Panc1 (cell line): ENCODE data around the gene RETREG3. TPM values are rescaled to one million over a fixed set of nuclear protein-coding genes. Genes with fewer than 3 reads are reported as not detected.

Experiments used
- ATAC-seq: fragments of 200-7000 bp; cut with Tn5 transposase; 2 replicates; pipeline ENCODE4 v1.9.1; 2020; ENCODE audit warnings: mild to moderate bottlenecking, moderate library complexity
- BruUV-seq: library from RNA; stranded (reverse); fragments of 400-500 nt; replicated peaks from 2 replicates; lab custom pipeline; 2021; lab: Mats Ljungman, UMichigan
- CTCF ChIA-PET: fragments of 300-600 bp; sonication (Branson Sonifier 250); formaldehyde crosslinking; loops from one replicate; lab custom pipeline; 2022; ENCODE audit warnings: antibody characterized with exemption; lab: Charles Lee
- POLR2A ChIA-PET: fragments of 300-600 bp; sonication (Branson Sonifier 250); formaldehyde crosslinking; loops from one replicate; lab custom pipeline; 2022; ENCODE audit warnings: antibody characterized with exemption; lab: Charles Lee
- DNase-seq: peaks from one replicate; pipeline ENCODE4 v3.0.0-alpha.2; 2010; ENCODE audit warnings: low read depth, low spot score
- H3K27ac ChIP-seq: 2 replicates; pipeline ENCODE4 v1.5.1; 2011; ENCODE audit warnings: mild to moderate bottlenecking, low read length, inconsistent platforms
- H3K27me3 ChIP-seq: fragments of 200-500 bp; sonication (Bioruptor generic); 2 replicates; pipeline ENCODE4 v1.6.0; 2014; ENCODE audit warnings: low read length, inconsistent platforms; ENCODE audit not compliant: control insufficient read depth, insufficient read depth
- H3K36me3 ChIP-seq: fragments of 200-500 bp; sonication (Bioruptor generic); 2 replicates; pipeline ENCODE4 v1.5.1; 2014; ENCODE audit warnings: inconsistent platforms, mild to moderate bottlenecking, low read length, moderate library complexity; ENCODE audit not compliant: control insufficient read depth, insufficient read depth
- H3K4me1 ChIP-seq: 2 replicates; pipeline ENCODE4 v1.5.1; 2011; ENCODE audit warnings: inconsistent platforms, mild to moderate bottlenecking, low read length, moderate library complexity; ENCODE audit not compliant: control insufficient read depth, insufficient read depth
- H3K4me3 ChIP-seq, 2 experiments: 2 replicates each; pipeline ENCODE4 v1.5.1; 2011 to 2012; ENCODE audit warnings: low read depth in 2 of 2, low read length in 2 of 2, mild to moderate bottlenecking in 2 of 2, inconsistent platforms in 1 of 2, moderate library complexity in 1 of 2
- H3K9me3 ChIP-seq: fragments of 200-500 bp; sonication (Bioruptor generic); 2 replicates; pipeline ENCODE4 v1.5.1; 2014; ENCODE audit warnings: low read depth, mild to moderate bottlenecking, inconsistent platforms, low read length, moderate library complexity; ENCODE audit not compliant: control insufficient read depth, insufficient read depth
- CTCF ChIP-seq: fragments of 450-650 bp; IDR thresholded peaks from 2 replicates; pipeline ENCODE4 v1.5.1; 2017; ENCODE audit warnings: mild to moderate bottlenecking
- POLR2AphosphoS5 ChIP-seq: IDR thresholded peaks from 2 replicates; pipeline ENCODE4 v1.6.1; 2012; ENCODE audit warnings: mild to moderate bottlenecking, low read depth, low read length, moderate library complexity
- REST ChIP-seq, 2 experiments: IDR thresholded peaks; 2 replicates each; pipeline ENCODE4 v1.6.1; 2011 to 2012; ENCODE audit warnings: low read depth in 2 of 2, control low read depth in 1 of 2, low read length in 1 of 2, mild to moderate bottlenecking in 1 of 2, moderate library complexity in 1 of 2; ENCODE audit not compliant: insufficient read depth in 1 of 2
- SIN3A ChIP-seq: IDR thresholded peaks from 2 replicates; pipeline ENCODE4 v1.6.1; 2012; ENCODE audit warnings: low read depth, mild to moderate bottlenecking, low read length, moderate library complexity, borderline replicate concordance; ENCODE audit not compliant: insufficient read depth
- in situ Hi-C: cut with HindIII; loops from 2 replicates; pipeline ENCODE4 v1.10.0; 2016; ENCODE audit warnings: low sequenced_read_pairs, low pct_unique_long_range_greater_than_20kb
- intact Hi-C: fragments of 100-400 bp; cut with micrococcal nuclease; formaldehyde crosslinking; loops from one replicate; pipeline ENCODE4 v1.10.0; 2022; ENCODE audit not compliant: unreplicated experiment
- total RNA-seq: library from RNA; stranded (reverse); gene quantifications from one replicate; pipeline ENCODE4 v1.2.1, GENCODE V29; 2021; ENCODE audit not compliant: unreplicated experiment

Gene RETREG3
- total RNA-seq, 1 experiment from 2014 or later = 42.3 TPM

GRCh38 chr17:42651392-42651791, 42.2 kb upstream of the RETREG3 start:
- no peak for DNase-seq
- intact Hi-C loops = no loop called here
- in situ Hi-C loops = no loop called here
- BruUV-seq = no TSS peak
- H3K4me3 ChIP-seq = no peak overlapping the region
- H3K4me1 ChIP-seq = no peaks in the 10 kb centered on the region
- H3K36me3 ChIP-seq = no peaks in the 10 kb centered on the region
- CTCF ChIA-PET = interaction anchor here (0.7 kb wide), 2 partner anchors 21 to 29 kb away, joined by 4 to 6 read pairs; no protein-coding TSS in a partner anchor
- no peak overlapping the region for H3K27ac ChIP-seq
- H3K27me3 ChIP-seq = no peaks in the 10 kb centered on the region
- TF ChIP-seq CTCF (no peak), REST (IDR thresholded peaks at IDR 0.05; ENCODE audit: insufficient read depth in 1 of 2, low read depth in 2 of 2, low read length in 1 of 2) (no peak), SIN3A (no peak), POLR2AphosphoS5 (no peak)
- POLR2A ChIA-PET = no interaction called here
- no peaks in the 10 kb centered on the region for H3K9me3 ChIP-seq
- no peak for ATAC-seq

GRCh38 chr17:42647778-42648177, 38.6 kb upstream of the RETREG3 start:
- ATAC-seq = no peak
- CTCF ChIA-PET = no interaction called here

More at GRCh38 chr17:42647778-42648177, 38.6 kb upstream of the RETREG3 start:
- Histone ChIP-seq H3K9me3 (no peaks in the 10 kb centered on the region), H3K36me3 (no peaks in the 10 kb centered on the region), H3K4me3 (no peak overlapping the region), H3K27ac (no peak overlapping the region), H3K4me1 (no peaks in the 10 kb centered on the region), H3K27me3 (no peaks in the 10 kb centered on the region)
- no TSS peak for BruUV-seq
- intact Hi-C loops = no loop called here
- no peak for TF ChIP-seq SIN3A
- no peak for TF ChIP-seq POLR2AphosphoS5
- TF ChIP-seq REST (IDR thresholded peaks at IDR 0.05; ENCODE audit: insufficient read depth in 1 of 2, low read depth in 2 of 2, low read length in 1 of 2) = no peak
- no peak for TF ChIP-seq CTCF
- POLR2A ChIA-PET = interaction anchor here (0.6 kb wide), 2 partner anchors 9 kb away, joined by 6 read pairs; no protein-coding TSS in a partner anchor
- in situ Hi-C loops = no loop called here
- DNase-seq = no peak
